Ishikawa (cell line): ENCODE data around the gene NUB1.

Source experiments
- CEBPB ChIP-seq: IDR thresholded peaks from 2 replicates; pipeline ENCODE4 v1.6.1; 2012
- CREB1 ChIP-seq: IDR thresholded peaks from 2 replicates; pipeline ENCODE4 v1.6.1; 2012; ENCODE audit warnings: low read depth
- EGR1 ChIP-seq: IDR thresholded peaks from 2 replicates; pipeline ENCODE4 v1.6.1; 2012
- EP300 ChIP-seq: IDR thresholded peaks from 2 replicates; pipeline ENCODE4 v1.6.1; 2012; ENCODE audit warnings: borderline replicate concordance
- NFIC ChIP-seq: IDR thresholded peaks from 2 replicates; pipeline ENCODE4 v1.6.1; 2012
- RAD21 ChIP-seq: IDR thresholded peaks from 2 replicates; pipeline ENCODE4 v1.6.1; 2012; ENCODE audit warnings: low read depth
- REST ChIP-seq: IDR thresholded peaks from 2 replicates; pipeline ENCODE4 v1.6.1; 2012; ENCODE audit warnings: low read depth, mild to moderate bottlenecking
- TAF1 ChIP-seq: IDR thresholded peaks from 2 replicates; pipeline ENCODE4 v1.6.1; 2012; ENCODE audit warnings: low read depth, mild to moderate bottlenecking
- TCF12 ChIP-seq: IDR thresholded peaks from 2 replicates; pipeline ENCODE4 v1.6.1; 2012; ENCODE audit warnings: low read depth
- TEAD4 ChIP-seq: IDR thresholded peaks from 2 replicates; pipeline ENCODE4 v1.6.1; 2012
- USF1 ChIP-seq: IDR thresholded peaks from 2 replicates; pipeline ENCODE4 v1.6.1; 2012
- YY1 ChIP-seq: IDR thresholded peaks from 2 replicates; pipeline ENCODE4 v1.6.1; 2012; ENCODE audit warnings: low read depth
- ZBTB7A ChIP-seq: IDR thresholded peaks from 2 replicates; pipeline ENCODE4 v1.6.1; 2012; ENCODE audit warnings: low read depth

GRCh38 chr7:151378496-151379192 lies 37.0 kb downstream of the NUB1 start:
- TF ChIP-seq TAF1 (no peak), EGR1 (no peak), REST (no peak), EP300 (no peak), RAD21 (no peak), NFIC (no peak), USF1 (no peak), CEBPB (no peak), ZBTB7A (no peak), YY1 (no peak), CREB1 (no peak), TEAD4 (no peak), TCF12 (no peak)
